ENCODE measurements around the gene UBAP2L. TPM values are rescaled to one million over a fixed set of nuclear protein-coding genes. Genes with fewer than 3 reads are reported as not detected.
"Not testable (repeated sequence)": the region's sequence is repeated elsewhere in the genome, so short reads cannot be mapped to it uniquely, and the experiment has no call there.

Gene UBAP2L
- total RNA-seq, 4 donors from 2014 or later, result 43.5 to 68.2 (median 55.7) TPM

DNA sequence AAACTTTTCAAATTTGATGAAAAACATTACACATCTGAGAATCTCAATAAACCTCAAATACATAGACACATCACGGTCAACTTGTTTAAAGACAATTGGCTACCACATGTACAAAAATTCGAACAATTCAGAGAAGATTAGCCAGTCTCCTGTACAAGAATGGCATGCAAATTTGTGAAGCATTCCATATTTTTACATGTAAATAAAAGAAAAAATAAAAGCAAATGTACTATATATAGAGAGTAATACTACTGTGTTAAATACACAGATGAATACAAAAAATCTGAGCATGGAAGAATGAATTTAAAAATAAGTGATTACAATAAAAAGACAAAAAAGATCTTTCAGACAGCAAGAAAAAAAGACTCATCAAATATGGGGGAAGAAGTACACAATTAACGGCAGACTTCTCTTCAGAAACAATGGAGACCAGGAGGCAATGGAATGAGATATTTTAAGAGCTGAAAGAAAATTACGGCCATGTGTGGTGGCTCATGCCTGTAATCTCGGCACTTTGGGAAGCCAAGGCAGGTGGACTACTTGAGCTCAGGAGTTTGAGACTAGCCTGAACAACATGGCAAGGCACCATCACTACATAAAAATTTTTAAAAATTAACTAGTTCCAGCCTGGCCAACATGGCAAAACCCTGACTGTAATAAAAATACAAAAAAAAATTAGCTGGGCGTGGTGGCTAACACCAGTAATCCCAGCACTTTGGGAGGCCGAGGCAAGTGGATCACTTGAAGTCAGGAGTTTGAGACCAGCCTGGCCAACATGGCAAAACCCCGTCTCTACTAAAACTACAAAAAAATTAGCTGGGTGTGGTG, 74.9 kb downstream of the UBAP2L start:
- TF ChIP-seq EP300 (IDR thresholded peaks at IDR 0.05) (no peak), POLR2A (IDR thresholded peaks at IDR 0.05) (no peak)
- Histone ChIP-seq H3K36me3 (no peaks in the 10 kb centered on the region), H3K4me3 (no peak overlapping the region), H3K9me3 (peaks cover 0 to 37% (median 6%) of the 10 kb centered on the region in 4 donors), H3K4me1 (no peaks in the 10 kb centered on the region), H3K27me3 (no peaks in the 10 kb centered on the region), H3K27ac (no peak overlapping the region)
- 83 to 84% methylated on average over 8 of the region's 8 CpGs for WGBS, 2 donors
- DNase-seq (ENCODE audit: low spot score in 2 of 2), result no peak

DNA sequence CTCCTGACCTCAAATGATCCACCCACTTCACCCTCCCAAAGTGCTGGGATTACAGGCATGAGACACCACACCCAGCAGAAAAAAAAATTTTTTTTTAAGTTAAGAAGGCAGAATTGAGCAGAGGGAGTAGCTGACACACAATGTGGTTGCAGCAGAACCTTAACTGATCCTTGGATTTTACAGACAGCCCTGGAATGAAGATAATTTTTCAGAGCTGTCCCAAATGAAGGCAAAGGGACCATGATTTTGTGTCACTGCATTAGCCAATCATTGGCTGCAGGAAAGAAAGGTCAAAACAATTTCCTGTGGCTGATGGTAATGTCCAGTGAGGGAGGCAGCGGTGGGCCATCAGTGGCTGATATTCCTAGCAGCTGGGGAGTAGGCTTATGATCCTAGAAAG, 80.8 kb downstream of the UBAP2L start:
- no peaks in the 10 kb centered on the region for H3K36me3 ChIP-seq
- TF ChIP-seq POLR2A (IDR thresholded peaks at IDR 0.05), result no peak
- TF ChIP-seq, protein P1, sequence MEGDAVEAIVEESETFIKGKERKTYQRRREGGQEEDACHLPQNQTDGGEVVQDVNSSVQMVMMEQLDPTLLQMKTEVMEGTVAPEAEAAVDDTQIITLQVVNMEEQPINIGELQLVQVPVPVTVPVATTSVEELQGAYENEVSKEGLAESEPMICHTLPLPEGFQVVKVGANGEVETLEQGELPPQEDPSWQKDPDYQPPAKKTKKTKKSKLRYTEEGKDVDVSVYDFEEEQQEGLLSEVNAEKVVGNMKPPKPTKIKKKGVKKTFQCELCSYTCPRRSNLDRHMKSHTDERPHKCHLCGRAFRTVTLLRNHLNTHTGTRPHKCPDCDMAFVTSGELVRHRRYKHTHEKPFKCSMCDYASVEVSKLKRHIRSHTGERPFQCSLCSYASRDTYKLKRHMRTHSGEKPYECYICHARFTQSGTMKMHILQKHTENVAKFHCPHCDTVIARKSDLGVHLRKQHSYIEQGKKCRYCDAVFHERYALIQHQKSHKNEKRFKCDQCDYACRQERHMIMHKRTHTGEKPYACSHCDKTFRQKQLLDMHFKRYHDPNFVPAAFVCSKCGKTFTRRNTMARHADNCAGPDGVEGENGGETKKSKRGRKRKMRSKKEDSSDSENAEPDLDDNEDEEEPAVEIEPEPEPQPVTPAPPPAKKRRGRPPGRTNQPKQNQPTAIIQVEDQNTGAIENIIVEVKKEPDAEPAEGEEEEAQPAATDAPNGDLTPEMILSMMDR (IDR thresholded peaks at IDR 0.05), result no peak
- no peak for TF ChIP-seq EP300 (IDR thresholded peaks at IDR 0.05)
- no peak overlapping the region for H3K27ac ChIP-seq
- no peaks in the 10 kb centered on the region for H3K4me1 ChIP-seq
- WGBS, 2 donors, result 64 to 71% methylated on average over 1 of the region's 1 CpG
- DNase-seq (ENCODE audit: low spot score in 2 of 2), result no peak
- H3K9me3 ChIP-seq, result peaks cover 0 to 6% (median 0%) of the 10 kb centered on the region in 4 donors
- no peaks in the 10 kb centered on the region for H3K27me3 ChIP-seq
- no peak overlapping the region for H3K4me3 ChIP-seq

DNA sequence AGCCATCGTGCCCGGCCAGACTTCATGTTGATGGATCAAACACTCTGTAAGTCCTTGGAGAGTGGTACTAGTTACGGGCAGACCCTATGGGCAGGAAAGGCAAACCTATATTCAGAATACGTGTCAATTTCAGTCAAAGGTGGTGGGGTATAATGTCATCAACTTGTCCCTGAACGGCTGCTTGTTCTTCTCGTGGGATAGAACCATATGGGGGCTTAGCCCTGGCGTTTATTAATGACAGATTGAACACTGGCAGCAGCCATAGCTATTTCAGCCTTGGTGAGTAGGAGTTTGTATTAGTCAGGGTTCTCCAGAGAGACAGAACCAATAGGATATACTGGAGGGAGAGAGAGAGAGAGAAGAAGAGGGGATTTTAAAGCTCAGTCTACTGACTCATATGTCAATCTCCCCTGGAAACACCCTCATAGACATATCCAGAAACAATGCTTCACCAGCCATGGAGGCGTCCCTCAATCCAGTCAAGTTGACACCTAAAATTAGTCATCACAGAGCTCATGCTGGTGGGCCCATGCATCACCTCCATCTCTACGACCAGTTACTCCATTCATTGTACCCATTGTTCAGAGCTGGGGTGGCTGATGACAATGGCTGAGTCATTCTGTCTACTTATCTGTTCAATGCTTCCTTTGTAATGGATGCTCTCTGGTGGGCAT, 84.0 kb downstream of the UBAP2L start:
- Histone ChIP-seq H3K36me3 (no peaks in the 10 kb centered on the region), H3K27ac (no peak overlapping the region), H3K27me3 (no peaks in the 10 kb centered on the region), H3K9me3 (no peaks in the 10 kb centered on the region), H3K4me3 (no peak overlapping the region), H3K4me1 (no peaks in the 10 kb centered on the region)
- no peak for DNase-seq (ENCODE audit: low spot score in 2 of 2)
- no peak for TF ChIP-seq EP300 (IDR thresholded peaks at IDR 0.05)
- TF ChIP-seq, protein P1 (IDR thresholded peaks at IDR 0.05), result no peak
- no peak for TF ChIP-seq POLR2A (IDR thresholded peaks at IDR 0.05)
- 61 to 68% methylated on average over 9 of the region's 9 CpGs for WGBS, 2 donors

GRCh38 chr1:154306151-154306550, 85.4 kb downstream of the UBAP2L start:
- no peaks in the 10 kb centered on the region for H3K36me3 ChIP-seq
- H3K4me1 ChIP-seq, result no peaks in the 10 kb centered on the region
- no peak overlapping the region for H3K27ac ChIP-seq
- no peaks in the 10 kb centered on the region for H3K9me3 ChIP-seq
- no peak overlapping the region for H3K4me3 ChIP-seq
- WGBS, 2 donors, result 82 to 84% methylated on average over 3 of the region's 3 CpGs
- no peaks in the 10 kb centered on the region for H3K27me3 ChIP-seq
- no peak for DNase-seq (ENCODE audit: low spot score in 2 of 2)
- no peak for TF ChIP-seq EP300 (IDR thresholded peaks at IDR 0.05)
- no peak for TF ChIP-seq POLR2A (IDR thresholded peaks at IDR 0.05)
- TF ChIP-seq, protein P1 (IDR thresholded peaks at IDR 0.05), result no peak

DNA sequence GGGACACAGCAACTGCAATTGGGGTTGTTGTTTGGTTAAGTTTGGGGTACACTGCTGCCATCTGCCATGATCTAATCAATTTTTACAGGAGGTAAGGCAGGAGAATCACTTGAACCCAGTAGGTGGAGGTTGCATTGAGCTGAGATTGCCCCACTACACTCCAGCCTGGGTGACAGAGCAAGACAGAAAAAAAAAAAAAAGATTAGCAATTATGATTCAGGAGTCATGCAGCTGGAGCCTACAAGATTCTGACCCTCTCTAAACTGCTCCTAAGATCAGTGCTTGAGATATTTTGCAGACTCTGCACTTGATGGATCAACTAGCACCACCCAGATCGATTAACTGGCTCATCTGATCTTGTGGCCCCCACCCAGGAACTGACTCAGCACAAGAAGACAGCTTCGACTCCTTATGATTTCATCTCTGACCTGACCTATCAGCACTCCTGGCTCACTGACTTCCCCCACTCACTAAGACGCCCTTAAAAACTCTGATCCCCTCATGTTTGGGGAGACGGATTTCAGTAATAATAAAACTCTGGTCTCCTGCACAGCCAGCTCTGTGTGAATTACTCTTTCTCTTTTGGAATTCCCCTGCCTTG, 87.0 kb downstream of the UBAP2L start:
- not testable (repeated sequence) for H3K27ac ChIP-seq; H3K36me3 ChIP-seq; H3K9me3 ChIP-seq; H3K27me3 ChIP-seq; DNase-seq (ENCODE audit: low spot score in 2 of 2); H3K4me3 ChIP-seq; H3K4me1 ChIP-seq
- WGBS, 2 donors, result 49 to 58% methylated on average over 4 of the region's 4 CpGs

- not testable (repeated sequence) for H3K9me3 ChIP-seq, H3K36me3 ChIP-seq
Observed at GRCh38 chr1:154309136-154309535, 88.4 kb downstream of the UBAP2L start.

GRCh38 chr1:154312229-154313065, 91.7 kb downstream of the UBAP2L start:
- DNase-seq (ENCODE audit: low spot score in 2 of 2); H3K4me1 ChIP-seq; H3K36me3 ChIP-seq; H3K4me3 ChIP-seq; H3K27ac ChIP-seq; H3K27me3 ChIP-seq; H3K9me3 ChIP-seq: not testable (repeated sequence)
- 77 to 83% methylated on average over 11 to 13 of the region's 13 CpGs for WGBS, 2 donors

More at GRCh38 chr1:154309136-154309535, 88.4 kb downstream of the UBAP2L start:
- not testable (repeated sequence) for DNase-seq (ENCODE audit: low spot score in 2 of 2); H3K27ac ChIP-seq; H3K4me1 ChIP-seq; H3K4me3 ChIP-seq; H3K27me3 ChIP-seq
- 91 to 92% methylated on average over 7 of the region's 7 CpGs for WGBS, 2 donors
